HCT116 (cell line): ENCODE measurements around the gene ABHD12.

Experiments
- ELF1 ChIP-seq: IDR thresholded peaks from 2 replicates; pipeline ENCODE4 v1.6.1; 2012; ENCODE audit warnings: low read depth, borderline replicate concordance
- EZH2 ChIP-seq: fragments of 200-600 bp; sonication (generic); IDR thresholded peaks from 2 replicates; pipeline ENCODE4 v1.6.1; 2017; ENCODE audit warnings: antibody characterized with exemption, mixed run types
- EZH2phosphoT487 ChIP-seq: fragments of 200-600 bp; IDR thresholded peaks from 2 replicates; pipeline ENCODE4 v1.6.1; 2018; ENCODE audit warnings: antibody characterized with exemption, borderline replicate concordance
- POLR2A ChIP-seq: IDR thresholded peaks from 2 replicates; pipeline ENCODE4 v1.7.0; 2011; ENCODE audit warnings: borderline replicate concordance; ENCODE audit not compliant: insufficient read depth, insufficient read length; ENCODE audit errors: extremely low read depth
- POLR2AphosphoS5 ChIP-seq: IDR thresholded peaks from 2 replicates; pipeline ENCODE4 v1.6.1; 2011; ENCODE audit warnings: mild to moderate bottlenecking, low read depth, low read length, moderate library complexity
- RAD21 ChIP-seq: IDR thresholded peaks from 2 replicates; pipeline ENCODE4 v1.6.1; 2012; ENCODE audit warnings: low read depth, mild to moderate bottlenecking
- SIN3A ChIP-seq: IDR thresholded peaks from 2 replicates; pipeline ENCODE4 v1.6.1; 2012; ENCODE audit warnings: low read depth
- SP1 ChIP-seq: IDR thresholded peaks from 2 replicates; pipeline ENCODE4 v1.6.1; 2012; ENCODE audit warnings: low read depth
- TCF7L2 ChIP-seq: IDR thresholded peaks from 2 replicates; pipeline ENCODE4 v1.7.0; 2011; ENCODE audit warnings: borderline replicate concordance, inconsistent platforms; ENCODE audit not compliant: insufficient read depth, insufficient read length; ENCODE audit errors: extremely low read depth
- ZFX ChIP-seq: fragments of 450-650 bp; IDR thresholded peaks from 2 replicates; pipeline ENCODE4 v1.6.1; 2017
- ZNF274 ChIP-seq: fragments of 200-500 bp; sonication (Bioruptor generic); IDR thresholded peaks from 2 replicates; pipeline ENCODE4 v1.6.1; 2014; ENCODE audit warnings: mild to moderate bottlenecking, low read depth, low read length, inconsistent platforms
- TF ChIP-seq, protein P1 (sequence below), 3 experiments: fragments of 200-600 bp in 1 of 3; sonication (generic) in 1 of 3; IDR thresholded peaks in 2 of 3; conservative IDR thresholded peaks in 1 of 3; 2 replicates each; pipeline ENCODE4 v1.5.1; 2012 to 2017; ENCODE audit warnings: low read depth in 2 of 3, low read length in 2 of 3, antibody characterized with exemption in 1 of 3, borderline replicate concordance in 1 of 3, control low read depth in 1 of 3, mild to moderate bottlenecking in 1 of 3, mixed read lengths in 1 of 3, mixed run types in 1 of 3, moderate library complexity in 1 of 3; ENCODE audit not compliant: insufficient read depth in 1 of 3
- TF ChIP-seq, protein P2 (sequence below): IDR thresholded peaks from 2 replicates; pipeline ENCODE4 v1.6.1; 2012; ENCODE audit warnings: low read depth
- TF ChIP-seq, protein P3 (sequence below): IDR thresholded peaks from 2 replicates; pipeline ENCODE4 v1.6.1; 2012

DNA sequence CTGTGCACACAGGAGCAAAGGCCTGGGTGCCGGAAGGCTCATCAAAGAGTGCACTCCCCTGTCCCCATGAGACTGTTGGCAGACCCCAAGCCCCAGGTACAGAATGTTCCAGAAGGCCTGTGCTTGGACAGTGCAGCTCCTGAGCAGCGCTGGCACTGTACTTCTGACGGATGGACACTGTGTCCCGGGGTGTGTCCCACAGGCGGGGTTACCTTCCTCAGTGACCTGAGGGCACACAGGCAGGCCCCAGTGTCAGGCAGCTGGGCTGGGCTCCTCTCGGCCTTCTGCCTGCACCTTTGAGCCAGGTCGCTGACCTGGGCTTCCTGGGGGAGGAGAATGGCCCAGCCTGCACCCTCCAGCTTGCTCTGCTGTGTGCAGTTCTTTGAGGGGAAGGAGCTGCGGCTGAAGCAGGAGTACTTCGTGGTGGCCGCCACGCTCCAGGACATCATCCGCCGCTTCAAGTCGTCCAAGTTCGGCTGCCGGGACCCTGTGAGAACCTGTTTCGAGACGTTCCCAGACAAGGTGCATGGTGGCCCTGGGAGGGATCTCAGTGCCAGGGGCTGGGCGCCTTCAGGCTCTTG is 112.6 kb downstream of the ABHD12 start:
- no peak for TF ChIP-seq ZFX
- TF ChIP-seq RAD21 = no peak
- no peak for TF ChIP-seq SP1
- TF ChIP-seq, protein P1, sequence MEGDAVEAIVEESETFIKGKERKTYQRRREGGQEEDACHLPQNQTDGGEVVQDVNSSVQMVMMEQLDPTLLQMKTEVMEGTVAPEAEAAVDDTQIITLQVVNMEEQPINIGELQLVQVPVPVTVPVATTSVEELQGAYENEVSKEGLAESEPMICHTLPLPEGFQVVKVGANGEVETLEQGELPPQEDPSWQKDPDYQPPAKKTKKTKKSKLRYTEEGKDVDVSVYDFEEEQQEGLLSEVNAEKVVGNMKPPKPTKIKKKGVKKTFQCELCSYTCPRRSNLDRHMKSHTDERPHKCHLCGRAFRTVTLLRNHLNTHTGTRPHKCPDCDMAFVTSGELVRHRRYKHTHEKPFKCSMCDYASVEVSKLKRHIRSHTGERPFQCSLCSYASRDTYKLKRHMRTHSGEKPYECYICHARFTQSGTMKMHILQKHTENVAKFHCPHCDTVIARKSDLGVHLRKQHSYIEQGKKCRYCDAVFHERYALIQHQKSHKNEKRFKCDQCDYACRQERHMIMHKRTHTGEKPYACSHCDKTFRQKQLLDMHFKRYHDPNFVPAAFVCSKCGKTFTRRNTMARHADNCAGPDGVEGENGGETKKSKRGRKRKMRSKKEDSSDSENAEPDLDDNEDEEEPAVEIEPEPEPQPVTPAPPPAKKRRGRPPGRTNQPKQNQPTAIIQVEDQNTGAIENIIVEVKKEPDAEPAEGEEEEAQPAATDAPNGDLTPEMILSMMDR (IDR thresholded peaks at IDR 0.05 in 2 of 3, conservative IDR thresholded peaks at IDR 0.05 in 1 of 3; ENCODE audit: borderline replicate concordance in 1 of 3, insufficient read depth in 1 of 3, low read depth in 2 of 3, low read length in 2 of 3) = no peak
- TF ChIP-seq SIN3A = no peak
- no peak for TF ChIP-seq EZH2
- TF ChIP-seq EZH2phosphoT487 = no peak
- TF ChIP-seq, protein P2, sequence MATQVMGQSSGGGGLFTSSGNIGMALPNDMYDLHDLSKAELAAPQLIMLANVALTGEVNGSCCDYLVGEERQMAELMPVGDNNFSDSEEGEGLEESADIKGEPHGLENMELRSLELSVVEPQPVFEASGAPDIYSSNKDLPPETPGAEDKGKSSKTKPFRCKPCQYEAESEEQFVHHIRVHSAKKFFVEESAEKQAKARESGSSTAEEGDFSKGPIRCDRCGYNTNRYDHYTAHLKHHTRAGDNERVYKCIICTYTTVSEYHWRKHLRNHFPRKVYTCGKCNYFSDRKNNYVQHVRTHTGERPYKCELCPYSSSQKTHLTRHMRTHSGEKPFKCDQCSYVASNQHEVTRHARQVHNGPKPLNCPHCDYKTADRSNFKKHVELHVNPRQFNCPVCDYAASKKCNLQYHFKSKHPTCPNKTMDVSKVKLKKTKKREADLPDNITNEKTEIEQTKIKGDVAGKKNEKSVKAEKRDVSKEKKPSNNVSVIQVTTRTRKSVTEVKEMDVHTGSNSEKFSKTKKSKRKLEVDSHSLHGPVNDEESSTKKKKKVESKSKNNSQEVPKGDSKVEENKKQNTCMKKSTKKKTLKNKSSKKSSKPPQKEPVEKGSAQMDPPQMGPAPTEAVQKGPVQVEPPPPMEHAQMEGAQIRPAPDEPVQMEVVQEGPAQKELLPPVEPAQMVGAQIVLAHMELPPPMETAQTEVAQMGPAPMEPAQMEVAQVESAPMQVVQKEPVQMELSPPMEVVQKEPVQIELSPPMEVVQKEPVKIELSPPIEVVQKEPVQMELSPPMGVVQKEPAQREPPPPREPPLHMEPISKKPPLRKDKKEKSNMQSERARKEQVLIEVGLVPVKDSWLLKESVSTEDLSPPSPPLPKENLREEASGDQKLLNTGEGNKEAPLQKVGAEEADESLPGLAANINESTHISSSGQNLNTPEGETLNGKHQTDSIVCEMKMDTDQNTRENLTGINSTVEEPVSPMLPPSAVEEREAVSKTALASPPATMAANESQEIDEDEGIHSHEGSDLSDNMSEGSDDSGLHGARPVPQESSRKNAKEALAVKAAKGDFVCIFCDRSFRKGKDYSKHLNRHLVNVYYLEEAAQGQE = no peak
- TF ChIP-seq POLR2AphosphoS5 = no peak
- no peak for TF ChIP-seq ELF1
- TF ChIP-seq, protein P3, sequence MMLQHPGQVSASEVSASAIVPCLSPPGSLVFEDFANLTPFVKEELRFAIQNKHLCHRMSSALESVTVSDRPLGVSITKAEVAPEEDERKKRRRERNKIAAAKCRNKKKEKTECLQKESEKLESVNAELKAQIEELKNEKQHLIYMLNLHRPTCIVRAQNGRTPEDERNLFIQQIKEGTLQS = no peak
- no peak for TF ChIP-seq POLR2A
- no peak for TF ChIP-seq ZNF274
- no peak for TF ChIP-seq TCF7L2
